Esophagus (tissue), 2 donors: ENCODE results near the gene NIPSNAP3A. TPM values are rescaled to one million over a fixed set of nuclear protein-coding genes. Genes with fewer than 3 reads are reported as not detected.
"Not testable (repeated sequence)": the region's sequence is repeated elsewhere in the genome, so short reads cannot be mapped to it uniquely, and the experiment has no call there.

Experiments used
- H3K27ac ChIP-seq, 2 donors: one replicate each; pipeline ENCODE4 v1.5.1; 2013; ENCODE audit warnings: low read depth in 2 of 2, mild to moderate bottlenecking in 2 of 2, inconsistent platforms in 1 of 2, low read length in 1 of 2, moderate library complexity in 1 of 2
- H3K27me3 ChIP-seq, 2 donors: one replicate each; pipeline ENCODE4 v1.6.1; 2013; ENCODE audit warnings: low read length in 2 of 2, control low read depth in 1 of 2, mild to moderate bottlenecking in 1 of 2; ENCODE audit not compliant: insufficient read depth in 2 of 2, control insufficient read depth in 1 of 2
- H3K36me3 ChIP-seq, 2 donors: one replicate each; pipeline ENCODE4 v1.6.1; 2013; ENCODE audit warnings: low read length in 1 of 2; ENCODE audit not compliant: control insufficient read depth in 2 of 2, insufficient read depth in 2 of 2
- H3K4me1 ChIP-seq, 2 donors: one replicate each; pipeline ENCODE4 v1.6.1; 2013; ENCODE audit warnings: low read length in 1 of 2; ENCODE audit not compliant: control insufficient read depth in 2 of 2, insufficient read depth in 2 of 2
- H3K4me3 ChIP-seq, 2 donors: one replicate each; pipeline ENCODE4 v1.5.1; 2013; ENCODE audit warnings: low read length in 2 of 2, mild to moderate bottlenecking in 2 of 2, low read depth in 1 of 2, moderate library complexity in 1 of 2
- H3K9me3 ChIP-seq, 2 donors: one replicate each; pipeline ENCODE4 v1.6.1; 2013; ENCODE audit warnings: mild to moderate bottlenecking in 2 of 2, low read depth in 1 of 2, low read length in 1 of 2, moderate library complexity in 1 of 2; ENCODE audit not compliant: control insufficient read depth in 2 of 2, insufficient read depth in 1 of 2
- WGBS, 2 donors: extraction: QIAGEN DNeasy Blood & Tissue Kit; methylation state at CpG; one replicate each; pipeline ENCODE4 v1.1.7; 2013; 5-methylcytosine and 5-hydroxymethylcytosine counted together
- polyA plus RNA-seq, 2 donors: library from polyadenylated mRNA; stranded (reverse); fragments of 200-250 nt; gene quantifications; one replicate each; pipeline ENCODE4 v1.2.3, GENCODE V29; 2013
- donor health status: healthy with polysubstance abuse.
- donor health status: Bipolar disorder and iron deficiency.

Gene NIPSNAP3A
- polyA plus RNA-seq, 2 donors = 12.6 to 28.9 TPM

DNA sequence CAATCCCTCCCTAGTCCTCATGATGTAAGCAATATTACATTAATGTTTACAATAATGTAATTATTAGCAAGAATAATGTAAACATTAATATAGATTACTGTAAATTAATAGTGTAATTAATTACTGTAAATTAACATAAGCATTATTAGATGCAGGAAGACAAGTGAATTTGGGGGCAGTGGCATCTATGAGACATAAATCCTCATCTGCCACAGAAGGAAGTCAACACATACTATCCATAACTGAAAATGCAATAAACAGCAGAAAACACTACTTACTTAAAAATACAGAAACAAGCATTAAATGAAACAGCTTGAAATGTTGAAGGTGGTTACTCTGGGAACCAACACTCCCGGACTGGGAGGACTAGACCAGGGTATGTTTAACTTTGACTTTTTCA, 685 bp upstream of the NIPSNAP3A start:
- 3 to 12% methylated on average over 1 of the region's 1 CpG for WGBS, 2 donors
- Histone ChIP-seq H3K4me1 (no peaks in the 10 kb centered on the region), H3K36me3 (no peaks in the 10 kb centered on the region), H3K27me3 (no peaks in the 10 kb centered on the region), H3K4me3 (peak overlapping the region in 1 of 2 donors; percentile 71), H3K27ac (peak overlapping the region in 1 of 2 donors; percentile 98), H3K9me3 (no peaks in the 10 kb centered on the region)

DNA sequence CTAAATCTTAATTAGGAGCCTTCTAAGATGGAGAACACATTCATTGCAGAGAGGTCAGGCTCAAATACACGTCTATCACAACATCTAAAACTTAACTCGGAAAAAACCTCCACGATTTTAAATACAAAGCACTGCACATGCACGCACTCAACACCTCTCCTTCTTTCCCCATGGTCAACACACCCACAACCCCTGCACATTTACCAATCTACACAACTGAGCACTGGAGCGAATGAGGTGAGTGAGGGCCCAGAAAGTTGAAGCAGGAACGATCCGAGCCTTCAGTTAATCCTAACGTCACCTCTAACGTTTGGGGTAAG, 278 bp upstream of the NIPSNAP3A start:
- no peaks in the 10 kb centered on the region for H3K9me3 ChIP-seq
- no peaks in the 10 kb centered on the region for H3K36me3 ChIP-seq
- H3K27ac ChIP-seq = peak overlapping the region; percentile 96 to 98
- H3K4me1 ChIP-seq = no peaks in the 10 kb centered on the region
- WGBS, 2 donors = 0 to 1% methylated on average over 9 of the region's 9 CpGs
- H3K27me3 ChIP-seq = no peaks in the 10 kb centered on the region
- peak overlapping the region; percentile 71 to 92 for H3K4me3 ChIP-seq

DNA sequence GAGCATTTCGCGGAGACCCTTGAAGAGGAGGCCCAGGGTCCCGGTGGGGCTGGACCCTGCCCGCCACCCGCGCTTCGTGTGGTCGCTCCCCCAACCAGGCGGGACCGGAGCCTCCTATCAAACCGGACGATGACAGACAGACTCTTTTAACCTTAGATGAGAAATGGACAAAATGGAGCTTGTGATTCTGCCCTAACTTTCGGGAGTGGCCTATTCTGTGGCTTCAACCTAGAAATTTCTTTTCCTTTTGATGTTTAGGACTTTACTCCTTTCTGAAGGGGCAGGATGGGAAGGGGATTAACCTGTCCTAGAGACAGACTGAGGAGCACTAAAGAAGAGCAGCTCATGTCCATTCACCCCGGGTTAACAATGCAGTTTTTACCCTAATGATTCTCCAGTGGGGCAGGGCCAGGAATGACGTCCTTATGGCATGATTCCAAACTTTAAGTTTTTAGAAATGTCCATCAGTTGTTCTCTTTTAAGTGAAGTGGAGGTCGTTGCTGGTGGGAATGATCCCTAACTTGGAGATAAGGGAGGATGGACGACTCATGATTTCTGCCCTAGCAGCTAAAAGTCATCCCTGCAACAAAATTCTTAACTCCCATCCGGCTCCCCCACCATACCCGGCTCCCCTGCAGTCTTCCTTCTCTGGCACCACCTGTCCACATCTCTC, 1.0 kb downstream of the NIPSNAP3A start:
- no peaks in the 10 kb centered on the region for H3K4me1 ChIP-seq
- H3K36me3 ChIP-seq = no peaks in the 10 kb centered on the region
- WGBS, 2 donors = 8% methylated on average over 19 of the region's 19 CpGs
- H3K9me3 ChIP-seq = no peaks in the 10 kb centered on the region
- H3K4me3 ChIP-seq = peak overlapping the region; percentile 71 to 92
- H3K27ac ChIP-seq = peak overlapping the region; percentile 96 to 98
- H3K27me3 ChIP-seq = no peaks in the 10 kb centered on the region

DNA sequence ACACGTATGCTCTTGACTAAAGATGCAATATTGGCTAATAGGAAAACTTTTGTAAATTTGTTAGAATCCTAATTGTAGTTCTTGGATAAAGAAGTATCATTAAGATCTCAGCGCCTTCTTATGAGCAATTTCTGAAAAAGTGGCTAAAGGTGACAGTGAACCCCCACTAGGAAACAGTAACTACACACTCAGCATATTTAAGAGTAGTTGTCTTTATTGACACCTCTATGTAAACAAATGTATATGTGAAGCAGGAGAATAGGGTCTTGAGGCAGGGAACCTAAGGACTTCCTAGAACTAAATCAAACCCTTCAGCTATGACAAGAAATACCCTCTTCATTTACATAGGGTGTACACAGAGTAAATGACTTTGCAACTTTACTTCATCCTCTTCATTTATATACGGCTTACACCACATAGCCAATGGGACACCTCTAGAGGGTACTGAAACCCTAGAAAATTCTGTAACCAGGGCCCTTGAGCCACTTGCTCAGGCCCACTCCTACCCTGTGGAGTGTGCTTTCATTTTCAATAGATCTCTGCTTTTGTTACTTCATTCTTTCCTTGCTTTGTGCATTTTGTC, 2.8 kb downstream of the NIPSNAP3A start:
- 93 to 94% methylated on average over 3 of the region's 3 CpGs for WGBS, 2 donors
- no peak overlapping the region for H3K4me3 ChIP-seq
- H3K27me3 ChIP-seq = no peaks in the 10 kb centered on the region
- no peaks in the 10 kb centered on the region for H3K4me1 ChIP-seq
- H3K9me3 ChIP-seq = no peaks in the 10 kb centered on the region
- H3K27ac ChIP-seq = no peak overlapping the region
- H3K36me3 ChIP-seq = peaks cover 0 to 2% of the 10 kb centered on the region in 2 donors

DNA sequence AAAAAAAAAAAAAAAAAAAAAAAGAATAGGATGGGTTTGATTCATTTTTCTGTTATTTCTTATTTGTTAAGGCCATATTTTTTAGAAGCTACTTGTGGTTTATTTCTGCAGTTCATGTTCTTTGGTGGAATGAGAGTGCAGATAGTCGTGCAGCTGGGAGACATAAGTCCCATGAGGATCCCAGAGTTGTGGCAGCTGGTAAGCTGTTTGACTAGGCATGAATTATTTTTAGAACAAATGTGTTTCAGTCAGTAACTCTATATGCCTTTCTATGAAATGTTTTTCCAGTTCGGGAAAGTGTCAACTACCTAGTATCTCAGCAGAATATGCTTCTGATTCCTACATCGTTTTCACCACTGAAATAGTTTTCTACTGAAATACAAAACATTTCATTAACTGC, 11.5 kb downstream of the NIPSNAP3A start:
- 73 to 74% methylated on average over 3 of the region's 3 CpGs for WGBS, 2 donors
- no peaks in the 10 kb centered on the region for H3K27me3 ChIP-seq
- peaks cover 0 to 2% of the 10 kb centered on the region in 2 donors for H3K36me3 ChIP-seq
- H3K4me3 ChIP-seq = no peak overlapping the region
- no peaks in the 10 kb centered on the region for H3K9me3 ChIP-seq
- H3K27ac ChIP-seq = no peak overlapping the region
- no peaks in the 10 kb centered on the region for H3K4me1 ChIP-seq

DNA sequence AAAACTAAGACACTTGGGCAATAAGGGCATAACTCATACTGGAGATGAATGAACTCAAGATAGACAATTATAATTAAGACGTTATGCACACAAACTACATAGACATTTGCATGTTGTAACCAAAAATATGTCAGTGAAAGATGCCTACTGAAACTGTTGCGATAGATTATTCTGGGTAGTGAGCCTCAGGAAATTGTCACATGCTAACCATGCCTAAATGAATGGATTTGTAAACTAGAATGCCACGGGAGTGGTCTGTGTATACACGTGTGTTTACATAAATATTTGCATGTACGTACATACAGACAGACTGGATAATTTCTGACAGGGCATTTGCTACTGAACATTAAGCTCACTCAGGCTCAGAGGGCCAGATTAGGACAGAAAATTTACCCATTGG, 17.7 kb downstream of the NIPSNAP3A start:
- H3K9me3 ChIP-seq = no peaks in the 10 kb centered on the region
- 63 to 64% methylated on average over 5 of the region's 5 CpGs for WGBS, 2 donors
- H3K27ac ChIP-seq = no peak overlapping the region
- H3K4me3 ChIP-seq = no peak overlapping the region
- no peaks in the 10 kb centered on the region for H3K36me3 ChIP-seq
- no peaks in the 10 kb centered on the region for H3K4me1 ChIP-seq
- H3K27me3 ChIP-seq = no peaks in the 10 kb centered on the region

DNA sequence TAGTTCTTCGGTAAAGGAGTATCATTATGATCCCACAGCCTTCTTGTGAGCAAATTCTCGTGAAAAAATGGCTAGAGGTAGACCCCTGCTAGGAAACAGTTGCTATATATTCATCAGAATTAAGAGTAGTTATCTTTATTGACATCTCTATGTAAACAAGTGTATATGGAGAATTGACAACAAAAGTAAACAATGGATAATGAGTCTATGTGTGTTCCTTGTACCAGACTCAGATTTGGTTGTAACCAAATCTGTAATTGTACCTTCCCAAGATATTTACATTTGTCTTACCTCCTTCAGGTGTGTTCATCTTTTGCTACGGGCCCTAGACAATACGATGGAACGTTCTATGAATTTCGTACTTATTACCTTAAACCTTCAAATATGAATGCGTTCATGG, 18.5 kb downstream of the NIPSNAP3A start:
- Histone ChIP-seq H3K27ac (no peak overlapping the region), H3K4me3 (no peak overlapping the region), H3K9me3 (no peaks in the 10 kb centered on the region), H3K4me1 (no peaks in the 10 kb centered on the region), H3K27me3 (no peaks in the 10 kb centered on the region), H3K36me3 (no peaks in the 10 kb centered on the region)
- 94 to 95% methylated on average over 7 of the region's 7 CpGs for WGBS, 2 donors

DNA sequence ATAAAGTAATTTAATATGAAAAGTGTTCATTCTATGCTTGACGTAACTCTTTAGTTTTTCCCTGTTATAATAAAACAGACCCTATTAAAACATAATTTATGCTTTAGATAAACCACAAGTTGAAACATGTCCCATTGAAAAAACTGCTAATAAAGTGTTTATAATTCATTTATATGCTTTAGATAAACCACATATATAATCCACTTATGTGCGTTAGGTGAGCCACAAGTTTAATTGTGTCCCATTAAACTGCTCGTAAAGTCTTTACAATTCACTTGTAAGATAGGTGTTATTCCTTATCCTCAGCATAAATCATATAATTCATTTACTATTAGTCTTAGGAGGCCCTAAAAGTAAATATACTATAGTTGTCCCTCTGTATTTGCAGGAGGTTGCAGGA, 20.0 kb downstream of the NIPSNAP3A start:
- Histone ChIP-seq H3K27me3 (no peaks in the 10 kb centered on the region), H3K4me3 (no peak overlapping the region), H3K9me3 (no peaks in the 10 kb centered on the region), H3K36me3 (no peaks in the 10 kb centered on the region), H3K27ac (no peak overlapping the region), H3K4me1 (no peaks in the 10 kb centered on the region)
- WGBS, 2 donors = 88 to 96% methylated on average over 3 of the region's 3 CpGs

DNA sequence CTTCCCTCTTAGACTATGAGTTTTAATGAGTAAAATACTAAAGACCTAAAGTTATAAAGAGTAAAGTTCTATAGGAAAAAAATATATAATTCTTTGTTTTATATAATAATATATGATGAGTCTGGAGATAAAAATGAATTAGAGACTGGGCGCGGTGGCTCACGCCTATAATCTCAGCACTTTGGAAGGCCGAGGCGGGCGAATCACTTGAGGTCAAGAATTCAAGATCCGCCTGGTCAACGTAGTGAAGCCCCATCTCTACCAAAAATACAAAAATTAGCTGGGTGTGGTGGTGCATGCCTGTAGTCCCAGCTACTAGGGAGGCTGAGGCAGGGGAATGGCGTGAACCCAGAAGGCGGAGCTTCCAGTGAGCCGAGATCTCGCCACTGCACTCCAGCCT, 21.5 kb downstream of the NIPSNAP3A start:
- H3K27ac ChIP-seq, H3K4me3 ChIP-seq, H3K27me3 ChIP-seq, H3K36me3 ChIP-seq, H3K9me3 ChIP-seq, H3K4me1 ChIP-seq: not testable (repeated sequence)
- 95 to 98% methylated on average over 12 of the region's 12 CpGs for WGBS, 2 donors

DNA sequence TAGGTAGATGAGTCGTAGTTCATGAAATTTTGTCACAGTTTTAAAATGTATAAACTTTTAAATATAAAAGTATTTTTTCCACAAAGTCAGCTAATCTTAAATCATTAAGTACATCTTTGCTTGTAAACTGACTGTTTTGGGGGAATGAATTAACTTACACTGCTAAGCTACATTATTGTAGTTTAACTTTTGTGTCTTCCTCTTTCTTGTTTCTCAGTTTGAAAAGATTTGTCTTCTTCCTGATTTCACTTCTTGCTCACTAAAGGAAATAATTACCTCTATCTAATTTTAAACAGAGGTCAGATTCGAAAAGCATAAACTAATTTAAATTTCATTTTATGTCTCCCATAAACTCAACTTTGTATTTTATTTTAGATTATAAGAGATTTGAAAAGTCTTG, 22.2 kb downstream of the NIPSNAP3A start:
- H3K27ac ChIP-seq = no peak overlapping the region
- 80% methylated on average over 2 of the region's 2 CpGs for WGBS, 2 donors

More for the DNA sequence above, 22.2 kb downstream of the NIPSNAP3A start:
- Histone ChIP-seq H3K36me3 (no peaks in the 10 kb centered on the region), H3K4me3 (no peak overlapping the region), H3K9me3 (no peaks in the 10 kb centered on the region), H3K4me1 (no peaks in the 10 kb centered on the region), H3K27me3 (no peaks in the 10 kb centered on the region)
